Keratinocyte (primary cell): ENCODE data around the gene BPIFA1. TPM values are rescaled to one million over a fixed set of nuclear protein-coding genes. Genes with fewer than 3 reads are reported as not detected.

Source experiments
- DNase-seq: peaks from one replicate; pipeline ENCODE4 v3.0.0-alpha.2; 2011; ENCODE audit warnings: low read depth, missing footprints, low spot score
- FAIRE-seq: peaks from 2 replicates; lab custom pipeline; 2011; peaks lifted over from hg19 to GRCh38; lab: Jason Lieb, UNC
- H2AFZ ChIP-seq: 2 replicates; pipeline ENCODE4 v1.6.0; 2012; ENCODE audit warnings: low read length, control low read depth, inconsistent platforms; ENCODE audit not compliant: control insufficient read depth
- H3K27ac ChIP-seq: 2 replicates; pipeline ENCODE4 v1.5.1; 2011; ENCODE audit warnings: low read length; ENCODE audit not compliant: control insufficient read depth, insufficient read depth
- H3K27me3 ChIP-seq: 3 replicates; pipeline ENCODE4 v1.6.0; 2011; ENCODE audit warnings: low read length; ENCODE audit not compliant: control insufficient read depth, insufficient read depth; ENCODE audit errors: extremely low read depth
- H3K36me3 ChIP-seq, 2 experiments: 2 replicates in 1 of 2; 3 replicates in 1 of 2; pipeline ENCODE4 v1.5.1; 2011; ENCODE audit warnings: low read length in 2 of 2, mild to moderate bottlenecking in 1 of 2; ENCODE audit not compliant: control insufficient read depth in 2 of 2, insufficient read depth in 2 of 2; ENCODE audit errors: extremely low read depth in 1 of 2
- H3K4me1 ChIP-seq: 3 replicates; pipeline ENCODE4 v1.5.1; 2011; ENCODE audit warnings: low read length; ENCODE audit not compliant: control insufficient read depth, insufficient read depth; ENCODE audit errors: extremely low read depth
- H3K4me2 ChIP-seq: 3 replicates; pipeline ENCODE4 v1.6.0; 2011; ENCODE audit warnings: low read depth, low read length; ENCODE audit not compliant: control insufficient read depth, insufficient read depth; ENCODE audit errors: extremely low read depth
- H3K4me3 ChIP-seq, 3 experiments: fragments of 200-600 bp in 1 of 3; sonication (generic) in 1 of 3; 2 replicates in 2 of 3; 3 replicates in 1 of 3; pipeline ENCODE4 v1.5.1; 2011 to 2016; ENCODE audit warnings: low read length in 3 of 3, mild to moderate bottlenecking in 3 of 3, control low read depth in 2 of 3, inconsistent platforms in 1 of 3, low read depth in 1 of 3, mixed read lengths in 1 of 3, mixed run types in 1 of 3, moderate library complexity in 1 of 3; ENCODE audit not compliant: control insufficient read depth in 2 of 3, insufficient read depth in 2 of 3; ENCODE audit errors: extremely low read depth in 1 of 3
- H3K79me2 ChIP-seq: 2 replicates; pipeline ENCODE4 v1.6.0; 2012; ENCODE audit warnings: low read length; ENCODE audit not compliant: control insufficient read depth, insufficient read depth
- H3K9ac ChIP-seq: 3 replicates; pipeline ENCODE4 v1.6.0; 2011; ENCODE audit warnings: low read length; ENCODE audit not compliant: control insufficient read depth, insufficient read depth; ENCODE audit errors: extremely low read depth
- H3K9me1 ChIP-seq: 3 replicates; pipeline ENCODE4 v1.6.0; 2011; ENCODE audit warnings: low read length; ENCODE audit not compliant: control insufficient read depth, insufficient read depth; ENCODE audit errors: extremely low read depth
- H3K9me3 ChIP-seq: 2 replicates; pipeline ENCODE4 v1.5.1; 2012; ENCODE audit warnings: low read depth, low read length; ENCODE audit not compliant: control insufficient read depth
- H4K20me1 ChIP-seq: 3 replicates; pipeline ENCODE4 v1.6.0; 2011; ENCODE audit warnings: low read length; ENCODE audit not compliant: control insufficient read depth, insufficient read depth; ENCODE audit errors: extremely low read depth
- CTCF ChIP-seq, 3 experiments: IDR thresholded peaks in 1 of 3; conservative IDR thresholded peaks in 1 of 3; optimal IDR thresholded peaks in 1 of 3; 2 replicates in 2 of 3; 3 replicates in 1 of 3; pipeline versions ENCODE3 to v1.5.1; 2011; ENCODE audit warnings: low read length in 3 of 3, mild to moderate bottlenecking in 3 of 3, moderate library complexity in 2 of 3, control low read depth in 1 of 3, inconsistent platforms in 1 of 3; ENCODE audit not compliant: insufficient read depth in 2 of 3; ENCODE audit errors: extremely low read depth in 1 of 3
- EZH2 ChIP-seq: IDR thresholded peaks from one replicate; pipeline ENCODE4 v1.6.1; 2012; ENCODE audit warnings: inconsistent platforms, mild to moderate bottlenecking, low read length, moderate library complexity
- dilution Hi-C: fragments of 300-500 bp; cut with MboI; formaldehyde crosslinking; loops from one replicate; pipeline ENCODE4 v1.7.0; 2020; ENCODE audit warnings: low sequenced_read_pairs; ENCODE audit not compliant: extremely low pct_ligation_motif_present
- polyA plus RNA-seq, 5 experiments: library from polyadenylated mRNA; depleted of rRNA in 3 of 5; stranded (reverse) in 3 of 5; stranded (forward) in 1 of 5; unstranded in 1 of 5; fragments of >200 nt; gene quantifications; 1 replicate in 1 of 5; 2 replicates in 3 of 5; 3 replicates in 1 of 5; pipeline versions ENCODE4 v1.2.1 to v1.2.3, GENCODE V29; 2011 to 2012; ENCODE audit warnings: missing spikeins in 2 of 5, low read depth in 1 of 5, low replicate concordance in 1 of 5

BPIFA1 gene
- polyA plus RNA-seq, 1 donor (not counting 4 experiments of a cell fraction or from before 2014, with no cell fraction given) = not detected

- no peaks in the 10 kb centered on the region for H3K4me1 ChIP-seq
- dilution Hi-C loops = no loop called here
- H3K27ac ChIP-seq = no peak overlapping the region
- no peaks in the 10 kb centered on the region for H4K20me1 ChIP-seq
- H3K9me1 ChIP-seq = no peaks in the 10 kb centered on the region
- no peak overlapping the region for H3K4me2 ChIP-seq
- H3K79me2 ChIP-seq = no peaks in the 10 kb centered on the region
- H3K27me3 ChIP-seq = no peaks in the 10 kb centered on the region
- no peak overlapping the region for H3K4me3 ChIP-seq
- H3K36me3 ChIP-seq = no peaks in the 10 kb centered on the region
- no peak overlapping the region for H2AFZ ChIP-seq
- no peak overlapping the region for H3K9ac ChIP-seq
- DNase-seq (no peak), FAIRE-seq (no peak)
- H3K9me3 ChIP-seq = no peaks in the 10 kb centered on the region
- TF ChIP-seq CTCF (optimal IDR thresholded peaks at IDR 0.05 in 1 of 3, IDR thresholded peaks at IDR 0.05 in 1 of 3, conservative IDR thresholded peaks at IDR 0.05 in 1 of 3; ENCODE audit: extremely low read depth in 1 of 3, insufficient read depth in 2 of 3, low read length in 3 of 3) (no peak), EZH2 (no peak)
Observed at GRCh38 chr20:33267701-33268100, 31.9 kb downstream of the BPIFA1 start.

GRCh38 chr20:33272155-33272873, 36.5 kb downstream of the BPIFA1 start:
- no peak for TF ChIP-seq CTCF (optimal IDR thresholded peaks at IDR 0.05 in 1 of 3, IDR thresholded peaks at IDR 0.05 in 1 of 3, conservative IDR thresholded peaks at IDR 0.05 in 1 of 3; ENCODE audit: extremely low read depth in 1 of 3, insufficient read depth in 2 of 3, low read length in 3 of 3)
- no peak for TF ChIP-seq EZH2
- H3K9me3 ChIP-seq = no peaks in the 10 kb centered on the region
- DNase-seq = no peak
- H3K9me1 ChIP-seq = no peaks in the 10 kb centered on the region
- no peak for FAIRE-seq
- H3K79me2 ChIP-seq = no peaks in the 10 kb centered on the region
- H3K4me3 ChIP-seq = no peak overlapping the region
- H4K20me1 ChIP-seq = no peaks in the 10 kb centered on the region
- H3K4me2 ChIP-seq = no peak overlapping the region
- peaks cover 7% of the 10 kb centered on the region for H3K27me3 ChIP-seq
- no peak overlapping the region for H3K9ac ChIP-seq
- dilution Hi-C loops = no loop called here
- no peaks in the 10 kb centered on the region for H3K36me3 ChIP-seq
- H3K27ac ChIP-seq = no peak overlapping the region
- no peaks in the 10 kb centered on the region for H3K4me1 ChIP-seq
- no peak overlapping the region for H2AFZ ChIP-seq
